G401 (cell line): ENCODE measurements around the gene NCF1. TPM values are rescaled to one million over a fixed set of nuclear protein-coding genes. Genes with fewer than 3 reads are reported as not detected.
A peak's percentile ranks its signal among the peaks of the same experiment; 100 is the strongest.
"Not testable (repeated sequence)": the region's sequence is repeated elsewhere in the genome, so short reads cannot be mapped to it uniquely, and the experiment has no call there.

Experiments used
- DNase-seq: peaks from one replicate; pipeline ENCODE4 v3.0.0-alpha.2; 2015; ENCODE audit warnings: low spot score
- in situ Hi-C: cut with HindIII; loops from 2 replicates; pipeline ENCODE4 v1.10.0; 2016; ENCODE audit warnings: low sequenced_read_pairs, mixed read lengths
- total RNA-seq: library from RNA; depleted of rRNA; stranded (reverse); fragments of >200 nt; shearing (Covaris generic); gene quantifications from 2 replicates; pipeline ENCODE4 v1.2.3, GENCODE V29; 2014; rRNA removed

Gene NCF1
- total RNA-seq, 1 experiment from 2014 or later, result not detected

DNA sequence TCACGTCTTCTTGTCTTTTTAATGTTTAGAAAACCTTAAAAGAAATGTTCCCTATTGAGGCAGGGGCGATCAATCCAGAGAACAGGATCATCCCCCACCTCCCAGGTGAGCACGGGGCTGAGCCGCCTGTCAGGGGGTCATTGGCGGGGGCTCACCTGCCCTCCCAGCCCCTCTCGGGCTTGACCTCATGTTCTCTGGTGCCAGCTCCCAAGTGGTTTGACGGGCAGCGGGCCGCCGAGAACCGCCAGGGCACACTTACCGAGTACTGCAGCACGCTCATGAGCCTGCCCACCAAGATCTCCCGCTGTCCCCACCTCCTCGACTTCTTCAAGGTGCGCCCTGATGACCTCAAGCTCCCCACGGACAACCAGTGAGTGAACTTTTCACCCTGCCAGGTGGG lies 5.2 kb downstream of the NCF1 start:
- in situ Hi-C loops, DNase-seq: not testable (repeated sequence)

DNA sequence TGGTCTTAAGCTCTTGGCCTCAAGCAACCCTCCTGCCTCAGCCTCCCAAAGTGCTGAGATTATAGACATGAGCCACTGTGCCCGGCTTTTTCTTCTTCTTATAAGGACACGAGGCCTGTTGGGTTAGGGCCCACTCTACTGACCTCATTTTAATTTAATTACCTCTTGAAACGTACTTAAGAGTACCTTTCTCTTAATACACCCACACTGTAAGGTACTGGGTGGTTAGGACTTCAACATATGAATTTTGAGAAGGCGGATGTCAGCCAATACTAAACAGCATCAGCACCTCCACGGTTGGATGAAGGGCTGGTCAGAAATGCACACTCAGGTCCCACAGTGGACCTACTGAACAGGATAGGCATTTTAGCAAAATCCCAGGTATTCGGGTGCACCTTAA lies 7.9 kb downstream of the NCF1 start:
- in situ Hi-C loops, DNase-seq: not testable (repeated sequence)

DNA sequence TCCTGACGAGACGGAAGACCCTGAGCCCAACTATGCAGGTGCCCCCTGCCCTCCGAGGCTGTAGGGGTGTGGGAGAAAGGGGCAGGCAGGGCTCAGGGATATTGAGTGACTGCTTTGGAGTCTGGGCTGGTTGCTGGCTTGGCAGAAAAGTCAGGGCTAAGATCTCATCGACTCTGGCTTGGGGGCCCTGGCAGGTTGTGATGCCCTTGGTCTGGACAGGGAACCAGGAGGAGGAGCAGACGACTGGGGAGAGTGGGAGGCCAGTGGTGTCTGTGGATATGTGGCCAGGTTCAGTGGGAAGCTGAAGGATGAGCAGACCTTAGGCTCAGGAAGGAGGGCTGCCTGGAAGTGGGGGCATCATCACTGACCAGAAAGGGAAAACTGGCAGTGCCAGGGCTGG lies 9.8 kb downstream of the NCF1 start:
- DNase-seq, in situ Hi-C loops: not testable (repeated sequence)

DNA sequence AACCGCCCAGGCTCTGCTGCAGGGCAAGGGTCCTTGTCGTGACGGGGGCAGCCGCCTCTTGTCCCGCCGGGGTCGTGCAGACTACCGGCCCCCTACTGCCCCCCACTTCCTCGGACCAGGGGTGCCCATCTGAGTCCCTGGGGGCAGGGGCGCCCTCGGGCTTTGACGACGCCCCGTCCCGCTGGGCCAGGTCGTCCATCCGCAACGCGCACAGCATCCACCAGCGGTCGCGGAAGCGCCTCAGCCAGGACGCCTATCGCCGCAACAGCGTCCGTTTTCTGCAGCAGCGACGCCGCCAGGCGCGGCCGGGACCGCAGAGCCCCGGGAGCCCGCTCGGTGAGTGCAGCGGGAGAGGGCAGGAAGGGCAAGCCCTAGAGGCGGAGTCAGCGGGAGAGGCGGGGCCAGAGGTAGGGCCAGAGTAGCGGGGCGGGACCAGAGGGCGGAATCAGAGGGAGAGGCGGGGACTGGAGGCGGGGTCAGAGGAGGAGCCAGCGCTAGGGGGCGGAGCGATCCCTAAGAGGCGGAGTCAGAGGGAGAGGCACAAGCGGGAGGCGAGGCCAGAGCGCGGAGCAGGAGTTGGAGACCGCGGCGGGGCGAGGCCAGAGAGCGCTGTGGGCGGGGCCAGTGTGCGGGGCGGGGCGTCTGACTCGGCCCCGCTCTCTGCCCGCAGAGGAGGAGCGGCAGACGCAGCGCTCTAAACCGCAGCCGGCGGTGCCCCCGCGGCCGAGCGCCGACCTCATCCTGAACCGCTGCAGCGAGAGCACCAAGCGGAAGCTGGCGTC lies 14.7 kb downstream of the NCF1 start:
- in situ Hi-C loops, result not testable (repeated sequence)

DNA sequence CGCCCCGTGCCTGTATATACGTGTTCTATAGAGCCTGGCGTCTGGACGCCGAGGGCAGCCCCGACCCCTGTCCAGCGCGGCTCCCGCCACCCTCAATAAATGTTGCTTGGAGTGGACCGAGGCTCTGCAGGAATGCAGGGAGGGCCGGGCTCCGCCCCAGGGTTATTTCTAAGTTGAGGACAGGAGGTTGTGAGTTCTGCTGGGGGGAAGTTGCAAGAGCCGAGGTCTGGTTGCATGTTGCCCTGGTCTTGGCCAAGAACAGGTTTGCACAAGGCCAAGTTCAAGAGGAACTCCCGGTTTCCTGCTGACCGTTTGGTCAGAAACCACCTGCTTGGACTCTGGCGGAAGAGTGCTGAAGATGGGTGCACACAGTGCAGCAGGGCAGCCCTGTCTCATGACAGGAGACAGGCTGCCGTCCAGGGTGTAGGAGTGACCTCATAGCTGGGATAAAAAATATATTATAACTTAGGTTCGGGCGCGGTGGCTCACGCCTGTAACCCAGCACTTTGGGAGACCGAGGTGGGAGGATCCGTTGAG lies 15.5 kb downstream of the NCF1 start:
- in situ Hi-C loops, DNase-seq: not testable (repeated sequence)

More for the DNA sequence above, 14.7 kb downstream of the NCF1 start:
- DNase-seq, result peak; percentile 88

DNA sequence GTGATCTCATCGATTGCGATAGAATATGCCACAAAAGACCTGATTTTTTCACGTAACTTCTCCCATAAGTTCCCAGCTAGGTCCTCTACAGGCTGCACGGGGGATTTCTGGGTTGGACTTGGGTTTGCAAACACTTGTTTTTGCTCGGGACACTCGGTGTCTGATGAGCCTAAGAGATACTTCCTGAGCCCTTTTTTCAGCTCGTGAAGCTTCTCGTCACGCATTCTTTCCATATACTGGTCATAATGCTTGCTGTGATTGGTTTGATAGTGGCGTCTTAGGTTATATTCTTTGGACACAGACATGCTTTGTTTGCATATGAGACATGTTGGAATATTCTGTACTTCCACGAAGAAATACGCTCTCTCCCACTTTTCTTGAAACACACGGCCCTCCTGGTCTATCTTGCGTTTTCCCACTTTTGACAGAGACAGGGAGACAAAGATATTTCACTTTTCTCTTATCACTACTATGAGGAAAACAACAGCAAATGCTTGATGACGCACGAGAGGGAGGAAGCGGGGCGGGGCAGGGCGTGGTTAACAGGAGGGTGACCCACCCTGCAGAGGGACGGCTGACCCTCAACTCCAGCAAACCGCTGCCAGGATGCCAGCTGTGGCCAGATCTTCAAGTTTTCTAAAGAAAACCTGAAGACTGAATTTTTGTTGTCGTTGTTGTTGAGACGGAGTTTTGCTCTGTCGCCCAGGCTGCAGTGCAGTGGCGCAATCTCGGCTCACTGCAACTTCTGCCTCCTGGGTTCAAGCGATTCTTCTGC lies 24.2 kb downstream of the NCF1 start:
- DNase-seq, in situ Hi-C loops: not testable (repeated sequence)

DNA sequence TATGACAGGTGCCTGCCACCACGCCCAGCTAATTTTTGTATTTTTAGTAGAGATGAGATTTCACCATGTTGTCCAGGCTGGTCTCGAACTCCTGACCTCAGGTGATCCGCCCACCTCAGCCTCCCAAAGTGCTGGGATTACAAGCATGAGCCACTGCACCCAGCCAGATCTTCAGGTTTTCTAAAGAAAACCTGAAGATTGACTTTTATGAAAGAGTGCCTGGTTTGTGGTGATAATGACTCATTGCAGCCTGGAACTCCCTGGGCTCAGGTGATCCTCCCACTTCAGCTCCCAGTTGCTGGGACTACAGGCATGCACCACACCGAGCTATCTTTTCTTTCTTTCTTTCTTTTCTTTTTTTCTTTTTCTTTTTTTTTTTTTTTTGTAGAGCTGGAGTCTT lies 24.8 kb downstream of the NCF1 start:
- in situ Hi-C loops, DNase-seq: not testable (repeated sequence)

DNA sequence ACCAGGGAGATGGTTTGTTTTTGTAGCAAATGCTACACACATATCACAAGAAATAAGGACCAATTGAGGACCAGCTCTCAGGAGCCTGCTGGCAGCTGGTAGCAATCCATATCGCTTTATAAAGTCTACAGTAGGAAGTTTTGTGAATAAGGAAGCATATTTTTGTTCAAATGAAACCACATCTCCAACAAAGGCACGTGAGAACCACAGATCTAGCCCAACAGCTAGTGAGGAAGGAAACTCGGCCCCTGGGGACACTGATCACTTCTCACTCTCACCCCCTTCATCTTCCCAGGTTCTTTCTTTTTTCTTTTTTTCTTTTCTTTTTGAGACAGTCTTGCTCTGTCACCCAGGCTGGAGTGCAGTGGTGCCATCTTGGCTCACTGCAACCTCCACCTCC lies 42.1 kb downstream of the NCF1 start:
- in situ Hi-C loops, DNase-seq: not testable (repeated sequence)

DNA sequence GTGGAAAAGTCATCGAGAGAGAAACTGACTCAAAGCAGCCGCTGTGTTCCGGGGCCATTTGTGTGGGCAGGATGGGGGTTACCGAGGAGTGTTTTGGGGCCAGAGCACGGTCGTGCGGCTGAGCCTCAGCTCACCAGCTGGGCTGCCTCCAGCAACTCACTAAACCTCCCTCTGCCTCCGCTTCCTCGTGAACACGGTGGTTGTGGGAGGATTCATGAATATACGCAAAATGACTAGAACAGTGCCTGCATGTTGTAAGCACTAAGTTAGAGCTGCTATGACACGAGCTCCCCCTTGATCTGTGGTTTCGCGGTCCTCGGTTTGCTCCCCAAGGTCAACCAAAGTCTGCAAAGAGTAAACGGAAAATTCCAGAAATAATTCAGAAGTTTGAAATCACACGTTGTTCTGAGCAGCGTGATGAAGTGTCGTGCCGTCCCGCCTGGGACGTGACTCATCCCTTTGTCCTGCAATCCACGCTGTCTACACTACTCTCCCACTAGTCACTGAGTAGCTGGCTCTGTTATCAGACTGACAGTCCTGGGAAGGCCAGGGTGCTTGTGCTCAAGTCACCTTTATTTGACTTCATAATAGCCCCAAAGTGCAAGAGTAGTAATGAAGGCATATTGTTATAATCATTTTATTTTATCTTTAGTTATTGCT lies 46.5 kb downstream of the NCF1 start:
- DNase-seq, in situ Hi-C loops: not testable (repeated sequence)

DNA sequence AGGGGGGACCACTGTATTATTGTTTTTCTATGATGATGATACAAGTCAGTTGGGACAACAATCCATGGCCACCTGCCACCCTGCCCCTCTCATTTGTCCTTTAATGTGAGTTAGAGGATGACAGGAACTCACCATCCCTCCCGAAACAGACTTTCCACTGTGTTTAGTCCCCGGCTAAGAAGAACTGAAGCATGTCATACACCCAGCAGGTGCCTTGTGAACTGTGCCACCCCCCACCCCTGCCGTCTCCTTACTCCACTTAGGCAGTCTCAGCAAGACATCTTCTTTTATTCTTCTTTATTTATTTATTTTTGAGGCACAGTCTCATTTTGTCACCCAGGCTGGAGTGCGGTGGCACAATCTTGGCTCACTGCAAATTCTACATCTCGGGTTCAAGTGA lies 47.4 kb downstream of the NCF1 start:
- in situ Hi-C loops, DNase-seq: not testable (repeated sequence)

DNA sequence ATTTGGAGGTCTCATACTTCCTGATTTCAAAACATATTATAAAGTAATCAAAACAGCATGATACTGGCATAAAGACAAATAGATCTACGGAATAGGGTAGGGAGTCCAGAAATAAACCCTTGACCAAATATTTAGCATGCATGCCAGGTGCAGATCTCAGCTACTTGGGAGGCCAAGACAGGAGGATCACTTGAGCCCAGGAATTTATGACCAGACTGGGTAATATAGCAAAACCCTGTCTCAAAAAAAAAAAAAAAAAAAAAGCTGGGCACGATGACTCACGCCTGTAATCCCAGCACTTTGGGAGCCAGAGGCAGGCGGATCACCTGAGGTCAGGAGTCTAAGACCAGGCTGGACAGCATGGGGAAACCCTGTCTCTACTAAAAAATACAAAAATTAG lies 56.1 kb downstream of the NCF1 start:
- DNase-seq, in situ Hi-C loops: not testable (repeated sequence)

DNA sequence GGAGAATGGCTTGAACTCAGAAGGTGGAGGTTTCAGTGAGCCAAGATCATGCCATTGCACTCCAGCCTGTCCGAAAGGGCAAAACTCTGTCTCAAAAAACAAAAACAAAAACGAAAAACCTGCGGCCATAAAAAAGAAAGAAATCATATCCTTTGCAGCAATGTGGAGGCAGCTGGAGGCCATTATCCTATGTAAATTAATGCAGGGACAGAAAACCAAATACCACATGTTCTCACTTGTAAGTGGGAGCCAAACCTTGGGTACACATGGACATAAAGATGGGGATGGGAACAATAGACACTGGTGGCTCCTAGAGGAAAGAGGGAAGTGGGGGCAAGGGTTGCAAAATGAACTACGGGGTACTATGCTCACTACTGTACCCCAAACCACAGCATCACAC lies 56.6 kb downstream of the NCF1 start:
- in situ Hi-C loops, result not testable (repeated sequence)

More for the DNA sequence above, 56.6 kb downstream of the NCF1 start:
- DNase-seq, result not testable (repeated sequence)

Other genes starting within 250 kb of the NCF1 start
- gene GTF2I, start 116.3 kb upstream of the NCF1 start, total RNA-seq, result 61.6 and 105 TPM in 2 replicates
- 0.92 and 2.0 TPM in 2 replicates for gene GTF2IRD2, start 77.6 kb downstream of the NCF1 start, total RNA-seq
- 4.0 and 5.0 TPM in 2 replicates for gene CASTOR2, start 190.7 kb downstream of the NCF1 start, total RNA-seq